ENCODE measurements around the gene OR8D4.

GRCh38 chr11:123905826-123906225, 3.9 kb downstream of the OR8D4 start:
- TF ChIP-seq CTCF (IDR thresholded peaks at IDR 0.05 in 8 of 11, conservative IDR thresholded peaks at IDR 0.05 in 3 of 11) (no peak), POLR2A (IDR thresholded peaks at IDR 0.05) (no peak)

Measured in spleen (tissue), 7 donors.